Measurements from ENCODE around the gene TBC1D16. TPM values are rescaled to one million over a fixed set of nuclear protein-coding genes. Genes with fewer than 3 reads are reported as not detected.

TBC1D16 gene
- total and polyA plus RNA-seq, 12 donors, result 4.8 to 23.3 (median 17.0) TPM

- no peak overlapping the region for H3K27ac ChIP-seq
- no peaks in the 10 kb centered on the region for H3K36me3 ChIP-seq
- H3K4me1 ChIP-seq, result peaks cover 3 to 25% (median 10%) of the 10 kb centered on the region in 9 donors
- H3K27me3 ChIP-seq, result peaks cover 13 to 88% (median 78%) of the 10 kb centered on the region in 7 donors
- H3K9me3 ChIP-seq, result no peaks in the 10 kb centered on the region
- DNase-seq (no peak), ATAC-seq (no peak)
- WGBS, 2 donors, result 80 to 84% methylated on average over 13 of the region's 13 CpGs
- TF ChIP-seq, protein P1, sequence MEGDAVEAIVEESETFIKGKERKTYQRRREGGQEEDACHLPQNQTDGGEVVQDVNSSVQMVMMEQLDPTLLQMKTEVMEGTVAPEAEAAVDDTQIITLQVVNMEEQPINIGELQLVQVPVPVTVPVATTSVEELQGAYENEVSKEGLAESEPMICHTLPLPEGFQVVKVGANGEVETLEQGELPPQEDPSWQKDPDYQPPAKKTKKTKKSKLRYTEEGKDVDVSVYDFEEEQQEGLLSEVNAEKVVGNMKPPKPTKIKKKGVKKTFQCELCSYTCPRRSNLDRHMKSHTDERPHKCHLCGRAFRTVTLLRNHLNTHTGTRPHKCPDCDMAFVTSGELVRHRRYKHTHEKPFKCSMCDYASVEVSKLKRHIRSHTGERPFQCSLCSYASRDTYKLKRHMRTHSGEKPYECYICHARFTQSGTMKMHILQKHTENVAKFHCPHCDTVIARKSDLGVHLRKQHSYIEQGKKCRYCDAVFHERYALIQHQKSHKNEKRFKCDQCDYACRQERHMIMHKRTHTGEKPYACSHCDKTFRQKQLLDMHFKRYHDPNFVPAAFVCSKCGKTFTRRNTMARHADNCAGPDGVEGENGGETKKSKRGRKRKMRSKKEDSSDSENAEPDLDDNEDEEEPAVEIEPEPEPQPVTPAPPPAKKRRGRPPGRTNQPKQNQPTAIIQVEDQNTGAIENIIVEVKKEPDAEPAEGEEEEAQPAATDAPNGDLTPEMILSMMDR (IDR thresholded peaks at IDR 0.05), result no peak
- intact Hi-C loops (cut with DNase I), result loop anchor here in 2 of 10 donors (5.0 to 10.0 kb wide), 2 partner anchors 57 to 141 kb away; no protein-coding TSS in a partner anchor
- no peak overlapping the region for H3K4me3 ChIP-seq
Measured at GRCh38 chr17:79927688-79928501, 107.8 kb downstream of the TBC1D16 start.

DNA sequence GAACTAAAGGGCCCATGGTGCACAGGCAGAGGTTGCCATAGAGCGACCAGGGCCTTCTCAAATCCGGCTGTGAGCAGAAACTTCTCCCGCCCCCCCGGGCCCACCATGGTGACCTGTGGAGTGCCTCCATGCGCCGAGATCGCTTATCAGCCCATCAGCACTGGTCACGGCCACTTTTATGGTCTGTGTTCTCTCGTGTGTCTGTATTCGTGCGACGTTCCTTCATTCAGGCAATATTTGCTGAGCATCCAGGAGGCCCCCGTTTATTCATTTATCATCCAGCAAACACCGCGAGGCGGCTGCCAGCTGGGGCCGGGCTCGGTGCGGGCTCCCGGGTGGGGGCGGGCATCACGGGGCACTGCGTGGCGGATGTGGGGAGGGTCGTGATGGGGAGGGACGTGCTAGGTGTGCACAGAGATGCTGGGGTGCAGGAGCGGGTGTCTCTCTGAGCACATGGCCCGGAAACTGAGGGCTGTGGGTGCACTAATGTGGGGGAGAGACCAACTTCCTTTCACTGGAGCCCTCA is 108.5 kb downstream of the TBC1D16 start:
- Histone ChIP-seq H3K4me1 (peaks cover 3 to 25% (median 10%) of the 10 kb centered on the region in 9 donors), H3K4me3 (no peak overlapping the region), H3K27me3 (peaks cover 13 to 89% (median 71%) of the 10 kb centered on the region in 7 donors), H3K36me3 (no peaks in the 10 kb centered on the region), H3K27ac (no peak overlapping the region), H3K9me3 (no peaks in the 10 kb centered on the region)
- intact Hi-C loops (cut with DNase I), result loop anchor here in 2 of 10 donors (5.0 to 10.0 kb wide), 2 partner anchors 58 to 140 kb away; no protein-coding TSS in a partner anchor
- WGBS, 2 donors, result 87 to 90% methylated on average over 28 of the region's 28 CpGs
- ATAC-seq, result no peak
- DNase-seq, result no peak
- TF ChIP-seq, protein P1 (IDR thresholded peaks at IDR 0.05), result no peak

- Histone ChIP-seq H3K27me3 (peaks cover 13 to 89% (median 66%) of the 10 kb centered on the region in 7 donors), H3K9me3 (no peaks in the 10 kb centered on the region), H3K4me1 (peaks cover 3 to 25% (median 10%) of the 10 kb centered on the region in 9 donors), H3K4me3 (no peak overlapping the region), H3K27ac (no peak overlapping the region), H3K36me3 (no peaks in the 10 kb centered on the region)
- TF ChIP-seq, protein P1 (IDR thresholded peaks at IDR 0.05), result no peak
- intact Hi-C loops (cut with DNase I), result loop anchor here in 2 of 10 donors (5.0 to 10.0 kb wide), 2 partner anchors 58 to 139 kb away; no protein-coding TSS in a partner anchor
- WGBS, 2 donors, result 69 to 71% methylated on average over 18 of the region's 18 CpGs
- no peak for DNase-seq
- ATAC-seq, result no peak
Measured at GRCh38 chr17:79926605-79927135, 109.0 kb downstream of the TBC1D16 start.

- H3K9me3 ChIP-seq, result no peaks in the 10 kb centered on the region
- intact Hi-C loops (cut with DNase I), result loop anchor here in 2 of 10 donors (5.0 to 10.0 kb wide), 2 partner anchors 59 to 139 kb away; no protein-coding TSS in a partner anchor
- DNase-seq, result no peak
- no peak overlapping the region for H3K4me3 ChIP-seq
- WGBS, 2 donors, result 51 to 54% methylated on average over 9 of the region's 9 CpGs
- no peak for ATAC-seq
- TF ChIP-seq, protein P1 (IDR thresholded peaks at IDR 0.05), result no peak
- no peak overlapping the region for H3K27ac ChIP-seq
- peaks cover 3 to 25% (median 10%) of the 10 kb centered on the region in 9 donors for H3K4me1 ChIP-seq
- H3K36me3 ChIP-seq, result no peaks in the 10 kb centered on the region
- H3K27me3 ChIP-seq, result peaks cover 15 to 89% (median 66%) of the 10 kb centered on the region in 7 donors
Measured at GRCh38 chr17:79926142-79926604, 109.5 kb downstream of the TBC1D16 start.
